NCI-H2227 (cell line): ENCODE data around the gene RPS6KA2.

Experiments used
- DNase-seq: peaks from one replicate; lab custom pipeline; 2025; ENCODE audit not compliant: unreplicated experiment; lab: John Stamatoyannopoulos, UW

Gene RPS6KA2

GRCh38 chr6:166627033-166627874 lies at the start of gene RPS6KA2:
Gene RPS6KA2 (minus strand): TSS chr6:166627251. CDS start chr6:166627019, 232 bp downstream.
- peak; percentile 95 for DNase-seq

GRCh38 chr6:166676270-166676860 lies 49.3 kb upstream of the RPS6KA2 start:
- DNase-seq, result no peak

GRCh38 chr6:166675736-166676135 lies 48.7 kb upstream of the RPS6KA2 start:
- no peak for DNase-seq

- no peak for DNase-seq
Measured at GRCh38 chr6:166673309-166673708, 46.3 kb upstream of the RPS6KA2 start.

GRCh38 chr6:166672624-166673206 lies 45.7 kb upstream of the RPS6KA2 start:
- DNase-seq, result no peak

- DNase-seq, result no peak
Measured at GRCh38 chr6:166672146-166672545, 45.1 kb upstream of the RPS6KA2 start.

GRCh38 chr6:166671434-166672081 lies 44.5 kb upstream of the RPS6KA2 start:
- no peak for DNase-seq

- DNase-seq, result no peak
Measured at GRCh38 chr6:166670894-166671293, 43.8 kb upstream of the RPS6KA2 start.

- DNase-seq, result no peak
Measured at GRCh38 chr6:166670013-166670412, 43.0 kb upstream of the RPS6KA2 start.

GRCh38 chr6:166667796-166668610 lies 41.0 kb upstream of the RPS6KA2 start:
- no peak for DNase-seq

- DNase-seq, result no peak
Measured at GRCh38 chr6:166664135-166664534, 37.1 kb upstream of the RPS6KA2 start.

GRCh38 chr6:166663568-166663967 lies 36.5 kb upstream of the RPS6KA2 start:
- DNase-seq, result no peak

GRCh38 chr6:166662690-166663089 lies 35.6 kb upstream of the RPS6KA2 start:
- no peak for DNase-seq

GRCh38 chr6:166661327-166662085 lies 34.5 kb upstream of the RPS6KA2 start:
- DNase-seq, result no peak

GRCh38 chr6:166660157-166660688 lies 33.2 kb upstream of the RPS6KA2 start:
- no peak for DNase-seq

GRCh38 chr6:166659581-166659980 lies 32.5 kb upstream of the RPS6KA2 start:
- no peak for DNase-seq

GRCh38 chr6:166658792-166659150 lies 31.7 kb upstream of the RPS6KA2 start:
- no peak for DNase-seq

- no peak for DNase-seq
Measured at GRCh38 chr6:166658115-166658791, 31.2 kb upstream of the RPS6KA2 start.

GRCh38 chr6:166657531-166657930 lies 30.5 kb upstream of the RPS6KA2 start:
- no peak for DNase-seq
